Right lobe of liver (tissue), 6 donors: ENCODE measurements around the gene SCYGR1. TPM values are rescaled to one million over a fixed set of nuclear protein-coding genes. Genes with fewer than 3 reads are reported as not detected.
A peak's percentile ranks its signal among the peaks of the same experiment; 100 is the strongest.

Source experiments
- ATAC-seq, 4 donors: fragments of 200-7000 bp; cut with Tn5 transposase; one replicate each; pipeline ENCODE4 v1.9.1; 2020; ENCODE audit warnings: mild to moderate bottlenecking in 4 of 4, moderate library complexity in 4 of 4
- DNase-seq, 3 donors: peaks; one replicate each; pipeline ENCODE4 v3.0.0-alpha.2; 2020
- H3K27ac ChIP-seq, 3 donors: fragments of 200-600 bp; one replicate each; pipeline ENCODE4 v1.8.0; 2022
- H3K27me3 ChIP-seq, 2 donors: fragments of 200-600 bp; one replicate each; pipeline ENCODE4 v1.8.0; 2022
- H3K36me3 ChIP-seq, 4 donors: fragments of 200-600 bp; sonication (generic) in 1 of 4; one replicate each; pipeline versions ENCODE4 v1.5.1 to v1.8.0; 2017 to 2022; ENCODE audit warnings: control low read depth in 1 of 4
- H3K4me1 ChIP-seq, 4 donors: fragments of 200-600 bp; sonication (generic) in 1 of 4; one replicate each; pipeline versions ENCODE4 v1.5.1 to v1.8.0; 2017 to 2022; ENCODE audit warnings: control low read depth in 1 of 4
- H3K4me3 ChIP-seq, 3 donors: fragments of 200-600 bp; one replicate each; pipeline ENCODE4 v1.8.0; 2022
- H3K9me3 ChIP-seq, 4 donors: fragments of 200-600 bp; sonication (generic) in 1 of 4; one replicate each; pipeline versions ENCODE4 v1.5.1 to v1.8.0; 2017 to 2022; ENCODE audit warnings: control low read depth in 1 of 4
- POLR2A ChIP-seq: fragments of 450-650 bp; IDR thresholded peaks from one replicate; pipeline ENCODE4 v1.6.1; 2017; ENCODE audit warnings: antibody characterized with exemption, mild to moderate bottlenecking
- WGBS: methylation state at CpG from one replicate; pipeline ENCODE4 v1.1.6; 2018; ENCODE audit warnings: low coverage, low lambda C conversion rate; ENCODE audit not compliant: insufficient coverage; ENCODE audit errors: missing lambda C conversion rate; 5-methylcytosine and 5-hydroxymethylcytosine counted together
- intact Hi-C, 2 donors: fragments of 100-400 bp; cut with DNase I; formaldehyde crosslinking; loops; one replicate each; pipeline versions ENCODE4 v1.11.2 to v1.14.1; 2022
- total RNA-seq, 6 experiments: library from RNA; depleted of rRNA in 2 of 6; stranded (reverse); fragments of >200 nt in 2 of 6; fragmentation: NEBNext Ultra II Directional in 3 of 6; extraction: Animal tissue kit (Norgen Biotek cat#: 25700) in 3 of 6; gene quantifications; one replicate each; pipeline versions ENCODE4 v1.1.0 to v1.2.4, GENCODE V29; 2016 to 2023
- TF ChIP-seq, protein P1 (sequence below), 4 donors: fragments of 200-600 bp in 3 of 4; fragments of 450-650 bp in 1 of 4; IDR thresholded peaks; one replicate each; pipeline versions ENCODE4 v1.5.1 to v1.8.0; 2016 to 2022; ENCODE audit warnings: antibody characterized with exemption in 4 of 4, mild to moderate bottlenecking in 2 of 4
- donor health status: DM: no; HTN: yes; CAD: no.
- donor health status: DM: no; HTN: no; CAD: no.
- donor health status: DM: no; HTN: no; CAD: no.
- donor health status: DM: no; HTN: yes; CAD: no.
- donor health status: DM: no; HTN: yes; CAD: no.

SCYGR1 gene
- total RNA-seq, 6 experiments from 2014 or later: not detected

DNA sequence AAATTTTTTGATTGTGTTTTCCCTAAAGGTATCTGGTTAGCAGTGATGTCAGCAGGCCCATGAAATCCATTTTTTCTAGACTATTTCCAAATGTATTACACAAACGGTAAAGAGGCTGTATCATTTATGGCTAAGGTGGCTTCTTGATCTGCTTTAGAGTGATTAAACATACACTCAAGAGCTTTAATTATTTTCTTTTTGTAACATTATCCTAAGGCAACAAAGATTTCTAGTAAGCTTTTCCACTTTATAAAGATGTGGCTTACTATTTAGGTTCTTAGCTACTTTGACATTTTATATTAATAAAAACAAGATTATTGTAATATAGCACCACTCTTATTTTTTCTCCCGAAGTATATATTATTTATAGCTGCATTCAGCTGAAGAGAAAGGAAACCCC is 46.2 kb downstream of the SCYGR1 start:
- DNase-seq (no peak), ATAC-seq (no peak)
- intact Hi-C loops: no loop called here
- Histone ChIP-seq H3K27me3 (no peaks in the 10 kb centered on the region), H3K9me3 (no peaks in the 10 kb centered on the region), H3K4me3 (no peak overlapping the region), H3K4me1 (peaks cover 0 to 10% (median 2%) of the 10 kb centered on the region in 4 donors), H3K27ac (no peak overlapping the region), H3K36me3 (peaks cover 0 to 3% (median 0%) of the 10 kb centered on the region in 4 donors)
- TF ChIP-seq, protein P1, sequence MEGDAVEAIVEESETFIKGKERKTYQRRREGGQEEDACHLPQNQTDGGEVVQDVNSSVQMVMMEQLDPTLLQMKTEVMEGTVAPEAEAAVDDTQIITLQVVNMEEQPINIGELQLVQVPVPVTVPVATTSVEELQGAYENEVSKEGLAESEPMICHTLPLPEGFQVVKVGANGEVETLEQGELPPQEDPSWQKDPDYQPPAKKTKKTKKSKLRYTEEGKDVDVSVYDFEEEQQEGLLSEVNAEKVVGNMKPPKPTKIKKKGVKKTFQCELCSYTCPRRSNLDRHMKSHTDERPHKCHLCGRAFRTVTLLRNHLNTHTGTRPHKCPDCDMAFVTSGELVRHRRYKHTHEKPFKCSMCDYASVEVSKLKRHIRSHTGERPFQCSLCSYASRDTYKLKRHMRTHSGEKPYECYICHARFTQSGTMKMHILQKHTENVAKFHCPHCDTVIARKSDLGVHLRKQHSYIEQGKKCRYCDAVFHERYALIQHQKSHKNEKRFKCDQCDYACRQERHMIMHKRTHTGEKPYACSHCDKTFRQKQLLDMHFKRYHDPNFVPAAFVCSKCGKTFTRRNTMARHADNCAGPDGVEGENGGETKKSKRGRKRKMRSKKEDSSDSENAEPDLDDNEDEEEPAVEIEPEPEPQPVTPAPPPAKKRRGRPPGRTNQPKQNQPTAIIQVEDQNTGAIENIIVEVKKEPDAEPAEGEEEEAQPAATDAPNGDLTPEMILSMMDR (IDR thresholded peaks at IDR 0.05): no peak
- no peak for TF ChIP-seq POLR2A
- 88% methylated on average over 2 of the region's 2 CpGs for WGBS

GRCh38 chr2:227340106-227340505 is 47.6 kb downstream of the SCYGR1 start:
- DNase-seq (no peak), ATAC-seq (no peak)
- no peaks in the 10 kb centered on the region for H3K9me3 ChIP-seq
- intact Hi-C loops: no loop called here
- H3K4me1 ChIP-seq: peaks cover 0 to 10% (median 2%) of the 10 kb centered on the region in 4 donors
- no peaks in the 10 kb centered on the region for H3K27me3 ChIP-seq
- TF ChIP-seq POLR2A: no peak
- TF ChIP-seq, protein P1 (IDR thresholded peaks at IDR 0.05): no peak
- peaks cover 0 to 3% (median 0%) of the 10 kb centered on the region in 4 donors for H3K36me3 ChIP-seq
- no peak overlapping the region for H3K27ac ChIP-seq
- no peak overlapping the region for H3K4me3 ChIP-seq
- WGBS: 75% methylated on average over 6 of the region's 6 CpGs

DNA sequence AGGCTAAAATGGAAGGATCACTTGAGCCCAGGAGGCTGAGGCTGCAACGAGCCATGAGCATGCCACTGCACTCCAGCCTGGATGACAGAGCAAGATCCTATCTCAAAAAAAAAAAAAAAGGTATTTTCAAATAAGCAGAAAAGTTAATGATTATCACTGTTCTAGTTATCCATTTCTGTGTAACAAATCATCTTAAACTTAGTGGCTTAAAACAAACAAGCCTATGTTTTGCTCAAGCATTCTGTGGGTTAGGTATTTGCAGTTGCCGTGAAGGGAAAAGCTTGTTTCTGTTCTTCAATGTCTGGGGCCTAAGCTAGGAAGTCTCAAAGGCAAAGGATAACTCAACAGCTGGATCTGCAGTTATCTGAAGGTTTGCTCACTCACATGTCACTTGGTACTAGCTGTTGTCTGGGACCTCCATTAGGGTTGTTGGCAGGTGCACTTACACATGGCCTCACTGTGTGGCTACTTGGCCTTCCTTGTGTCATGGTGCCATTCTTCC is 48.6 kb downstream of the SCYGR1 start:
- WGBS: 33% methylated on average over 1 of the region's 2 CpGs
- TF ChIP-seq, protein P1 (IDR thresholded peaks at IDR 0.05): no peak
- no peak for TF ChIP-seq POLR2A
- ATAC-seq (peak; percentile 73 to 81 (median 77)), DNase-seq (no peak)
- Histone ChIP-seq H3K9me3 (no peaks in the 10 kb centered on the region), H3K4me3 (no peak overlapping the region), H3K27me3 (no peaks in the 10 kb centered on the region), H3K27ac (no peak overlapping the region), H3K36me3 (peaks cover 0 to 3% (median 0%) of the 10 kb centered on the region in 4 donors), H3K4me1 (peaks cover 0 to 10% (median 2%) of the 10 kb centered on the region in 4 donors)
- intact Hi-C loops: no loop called here

Other genes with a start within 250 kb of the SCYGR1 start
- gene COL4A4, start 223.7 kb downstream of the SCYGR1 start, total RNA-seq: 1 to 10 TPM in 5 of 6 experiments, under 1 TPM in 1; 0.86 to 2.4 (median 1.8) TPM
- 1 to 10 TPM in 3 of 6 experiments, under 1 TPM in 3; 0.12 to 1.6 (median 0.73) TPM for gene COL4A3, start 223.3 kb downstream of the SCYGR1 start, total RNA-seq
- 10 to 100 TPM; 29.3 to 70.2 (median 34.6) TPM for gene MFF, start 62.7 kb downstream of the SCYGR1 start, total RNA-seq
- gene TM4SF20, start 8.6 kb downstream of the SCYGR1 start, total RNA-seq: not detected
- gene AGFG1, start 84.2 kb upstream of the SCYGR1 start, total RNA-seq: 10 to 100 TPM; 25.2 to 70.0 (median 39.5) TPM
- not detected for gene SCYGR2, start 210.9 kb upstream of the SCYGR1 start, total RNA-seq
- not detected for gene SCYGR3, start 226.9 kb upstream of the SCYGR1 start, total RNA-seq
- not detected for gene SCYGR4, start 229.5 kb upstream of the SCYGR1 start, total RNA-seq